GM20000 (cell line): ENCODE measurements around the gene DSTYK.

Source experiments
- DNase-seq: peaks from one replicate; pipeline ENCODE4 v3.0.0; 2012; ENCODE audit warnings: low spot score
- CTCF ChIP-seq: IDR thresholded peaks from 2 replicates; pipeline ENCODE4 v1.5.1; 2012; ENCODE audit warnings: mild to moderate bottlenecking, control low read depth; ENCODE audit errors: extremely low read depth, missing control alignments

DSTYK gene

GRCh38 chr1:205122489-205122882 lies 89.0 kb downstream of the DSTYK start:
- no peak for DNase-seq
- no peak for TF ChIP-seq CTCF

GRCh38 chr1:205121660-205122488 lies 89.6 kb downstream of the DSTYK start, which contains the start of gene RBBP5:
TSS of gene RBBP5 (minus strand) at chr1:205121978. CDS start at chr1:205121873, 105 bp downstream.
- DNase-seq = peak; percentile 85

GRCh38 chr1:205118752-205119151 lies 92.8 kb downstream of the DSTYK start:
- DNase-seq = no peak
- no peak for TF ChIP-seq CTCF

More at GRCh38 chr1:205121660-205122488, 89.6 kb downstream of the DSTYK start, which contains the start of gene RBBP5:
- peak; percentile 94 for TF ChIP-seq CTCF

- DNase-seq = no peak
- no peak for TF ChIP-seq CTCF
Observed at GRCh38 chr1:205111354-205111753, 100.1 kb downstream of the DSTYK start.

DNA sequence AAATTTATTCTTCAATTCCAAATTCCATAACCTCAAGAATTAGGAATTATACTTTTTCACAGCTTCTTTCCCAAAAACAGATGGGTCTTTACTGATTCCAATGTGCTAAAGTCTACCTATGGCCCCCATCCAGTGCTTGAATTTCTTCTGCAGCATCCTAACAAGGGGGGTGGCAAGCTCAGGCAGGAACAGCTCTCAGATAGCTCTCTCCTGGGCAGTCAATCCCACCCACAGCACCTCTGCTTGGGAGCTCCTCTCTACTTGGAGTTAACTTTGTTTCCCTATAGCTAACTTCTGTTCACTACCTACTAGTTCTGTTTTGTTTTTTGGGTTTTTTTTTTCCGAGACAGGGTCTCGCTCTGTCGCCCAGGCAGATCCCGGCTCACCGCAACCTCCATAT lies 101.8 kb downstream of the DSTYK start:
- DNase-seq = no peak
- TF ChIP-seq CTCF = no peak

DNA sequence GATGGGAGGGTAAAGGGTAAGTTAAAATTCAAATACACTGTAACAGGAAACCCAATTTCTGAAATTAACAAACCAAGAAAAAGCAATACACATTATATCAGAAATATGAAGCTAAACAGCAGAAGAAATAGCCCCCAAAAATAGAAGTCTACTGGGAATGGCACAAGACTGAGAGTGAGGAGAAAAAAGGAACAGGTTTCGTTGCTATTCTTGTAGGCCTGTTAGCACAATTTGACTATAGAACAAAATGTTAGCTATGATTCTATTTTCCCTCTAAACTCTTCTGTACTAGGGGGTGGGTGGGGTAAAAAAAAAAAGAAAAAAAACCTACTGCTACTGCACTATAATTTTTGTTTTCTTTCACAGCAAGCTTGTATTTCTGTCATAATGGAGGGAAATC lies 102.2 kb downstream of the DSTYK start:
- DNase-seq = no peak
- TF ChIP-seq CTCF = no peak

GRCh38 chr1:205108464-205108863 lies 103.0 kb downstream of the DSTYK start:
- no peak for DNase-seq
- no peak for TF ChIP-seq CTCF
